ENCODE measurements around the gene GSS.

The GSS gene

GRCh38 chr20:34923414-34923813 is 32.2 kb downstream of the GSS start:
- H3K9me3 Mint-ChIP-seq, result no peaks in the 10 kb centered on the region
- no peak overlapping the region for H3K4me3 Mint-ChIP-seq
- no peaks in the 10 kb centered on the region for H3K4me1 Mint-ChIP-seq
- H3K36me3 Mint-ChIP-seq (ENCODE audit: low read depth), result peaks cover 11% of the 10 kb centered on the region
- no peak overlapping the region for H3K27ac Mint-ChIP-seq
- TF ChIP-seq CTCF (IDR thresholded peaks at IDR 0.05), result no peak
- H3K27me3 Mint-ChIP-seq (ENCODE audit: low read depth, poor library complexity), result no peaks in the 10 kb centered on the region
- DNase-seq, result no peak

GRCh38 chr20:34922654-34923381 is 32.8 kb downstream of the GSS start:
- no peak for DNase-seq
- no peaks in the 10 kb centered on the region for H3K9me3 Mint-ChIP-seq
- H3K36me3 Mint-ChIP-seq (ENCODE audit: low read depth), result peaks cover 11% of the 10 kb centered on the region
- H3K27ac Mint-ChIP-seq, result no peak overlapping the region
- H3K4me1 Mint-ChIP-seq, result no peaks in the 10 kb centered on the region
- no peak overlapping the region for H3K4me3 Mint-ChIP-seq
- TF ChIP-seq CTCF (IDR thresholded peaks at IDR 0.05), result no peak
- H3K27me3 Mint-ChIP-seq (ENCODE audit: low read depth, poor library complexity), result no peaks in the 10 kb centered on the region

GRCh38 chr20:34921436-34921835 is 34.2 kb downstream of the GSS start:
- Mint-ChIP-seq H3K4me3 (no peak overlapping the region), H3K27ac (no peak overlapping the region), H3K4me1 (no peaks in the 10 kb centered on the region), H3K27me3 (ENCODE audit: low read depth, poor library complexity) (no peaks in the 10 kb centered on the region), H3K9me3 (no peaks in the 10 kb centered on the region), H3K36me3 (ENCODE audit: low read depth) (peaks cover 11% of the 10 kb centered on the region)
- TF ChIP-seq CTCF (IDR thresholded peaks at IDR 0.05), result no peak
- DNase-seq, result no peak

GRCh38 chr20:34920055-34920454 is 35.6 kb downstream of the GSS start:
- no peak for TF ChIP-seq CTCF (IDR thresholded peaks at IDR 0.05)
- no peak overlapping the region for H3K4me3 Mint-ChIP-seq

GRCh38 chr20:34916774-34917354 is 38.7 kb downstream of the GSS start:
- DNase-seq, result no peak
- Mint-ChIP-seq H3K27ac (no peak overlapping the region), H3K36me3 (ENCODE audit: low read depth) (peaks cover 12% of the 10 kb centered on the region), H3K27me3 (ENCODE audit: low read depth, poor library complexity) (no peaks in the 10 kb centered on the region), H3K9me3 (no peaks in the 10 kb centered on the region), H3K4me1 (no peaks in the 10 kb centered on the region), H3K4me3 (no peak overlapping the region)
- no peak for TF ChIP-seq CTCF (IDR thresholded peaks at IDR 0.05)

More at GRCh38 chr20:34920055-34920454, 35.6 kb downstream of the GSS start:
- Mint-ChIP-seq H3K36me3 (ENCODE audit: low read depth) (peaks cover 11% of the 10 kb centered on the region), H3K4me1 (no peaks in the 10 kb centered on the region), H3K27ac (no peak overlapping the region), H3K27me3 (ENCODE audit: low read depth, poor library complexity) (no peaks in the 10 kb centered on the region), H3K9me3 (no peaks in the 10 kb centered on the region)
- DNase-seq, result no peak
